OCI-LY7 (cell line): ENCODE data around the gene GTPBP6. TPM values are rescaled to one million over a fixed set of nuclear protein-coding genes. Genes with fewer than 3 reads are reported as not detected.

Experiments
- BruUV-seq: library from RNA; stranded (reverse); fragments of 400-500 nt; replicated peaks from 2 replicates; lab custom pipeline; 2021; lab: Mats Ljungman, UMichigan
- CTCF ChIA-PET: fragments of 300-600 bp; sonication (Branson Sonifier 250); formaldehyde crosslinking; loops from one replicate; lab custom pipeline; 2022; ENCODE audit warnings: antibody characterized with exemption; ENCODE audit not compliant: unreplicated experiment; lab: Charles Lee
- POLR2A ChIA-PET: fragments of 300-600 bp; sonication (Branson Sonifier 250); formaldehyde crosslinking; loops from one replicate; lab custom pipeline; 2022; ENCODE audit warnings: antibody characterized with exemption; lab: Charles Lee
- DNase-seq: peaks from one replicate; pipeline ENCODE4 v3.0.0-alpha.2; 2015; ENCODE audit warnings: low spot score
- H2AFZ ChIP-seq: fragments of 200-600 bp; sonication (generic), shearing (Covaris generic); 2 replicates; pipeline ENCODE4 v1.6.1; 2014; ENCODE audit warnings: mild to moderate bottlenecking, antibody characterized with exemption, low read length, moderate library complexity
- H3K27ac ChIP-seq: fragments of 200-600 bp; sonication (generic); 2 replicates; pipeline ENCODE4 v1.5.1; 2014; ENCODE audit warnings: mixed run types, low read depth, mild to moderate bottlenecking, moderate library complexity, low read length, inconsistent platforms; ENCODE audit not compliant: poor library complexity, severe bottlenecking
- H3K36me3 ChIP-seq: fragments of 200-600 bp; sonication (generic); 2 replicates; pipeline ENCODE4 v1.6.1; 2014; ENCODE audit warnings: mild to moderate bottlenecking, antibody characterized with exemption, low read length, moderate library complexity, mixed read lengths; ENCODE audit not compliant: insufficient read depth
- H3K4me1 ChIP-seq: fragments of 200-600 bp; sonication (generic); 2 replicates; pipeline ENCODE4 v1.5.1; 2014; ENCODE audit warnings: mild to moderate bottlenecking, low read length; ENCODE audit not compliant: insufficient read depth, poor library complexity, severe bottlenecking
- H3K4me2 ChIP-seq: fragments of 200-600 bp; sonication (generic); 2 replicates; pipeline ENCODE4 v1.6.1; 2014; ENCODE audit warnings: mild to moderate bottlenecking, low read length
- H3K4me3 ChIP-seq: fragments of 200-600 bp; sonication (generic); 2 replicates; pipeline ENCODE4 v1.5.1; 2014; ENCODE audit warnings: mild to moderate bottlenecking, low read depth, low read length; ENCODE audit not compliant: poor library complexity, severe bottlenecking
- H3K79me2 ChIP-seq: fragments of 200-600 bp; sonication (generic); 2 replicates; pipeline ENCODE4 v1.6.1; 2016; ENCODE audit warnings: low read depth, mild to moderate bottlenecking, low read length, moderate library complexity, mixed read lengths; ENCODE audit not compliant: insufficient read depth
- H3K9me2 ChIP-seq: fragments of 200-600 bp; sonication (generic); 2 replicates; pipeline ENCODE4 v1.6.1; 2016; ENCODE audit warnings: mild to moderate bottlenecking, low read length, mixed read lengths; ENCODE audit not compliant: insufficient read depth
- H3K9me3 ChIP-seq: fragments of 200-600 bp; sonication (generic); 2 replicates; pipeline ENCODE4 v1.6.1; 2014; ENCODE audit warnings: mild to moderate bottlenecking, mixed run types, low read length, mixed read lengths
- H4K20me1 ChIP-seq: fragments of 200-600 bp; sonication (generic); 2 replicates; pipeline ENCODE4 v1.6.1; 2014; ENCODE audit warnings: mild to moderate bottlenecking, antibody characterized with exemption, low read length, moderate library complexity, mixed read lengths; ENCODE audit not compliant: insufficient read depth
- CTCF ChIP-seq: fragments of 200-600 bp; sonication (generic); conservative IDR thresholded peaks from 2 replicates; pipeline ENCODE4 v1.5.1; 2014; ENCODE audit warnings: mild to moderate bottlenecking, antibody characterized with exemption, low read length, moderate library complexity, mixed read lengths
- EZH2phosphoT487 ChIP-seq: fragments of 200-600 bp; sonication (generic); IDR thresholded peaks from 2 replicates; pipeline ENCODE4 v1.6.1; 2018; ENCODE audit warnings: low read depth, borderline replicate concordance, mild to moderate bottlenecking, mixed run types, antibody characterized with exemption, low read length, moderate library complexity, mixed read lengths
- intact Hi-C: fragments of 100-400 bp; cut with micrococcal nuclease; formaldehyde crosslinking; loops from one replicate; pipeline ENCODE4 v1.10.0; 2022; ENCODE audit not compliant: unreplicated experiment
- total RNA-seq, 2 experiments: library from RNA; depleted of rRNA in 1 of 2; stranded (reverse); fragments of >200 nt in 1 of 2; shearing (Covaris generic) in 1 of 2; gene quantifications; 2 replicates each; pipeline ENCODE4 v1.2.3, GENCODE V29; 2014 to 2022

The GTPBP6 gene
- total RNA-seq, 2 experiments from 2014 or later = 36.3 to 53.6 TPM

GRCh38 chrX:259692-260355 is 58.8 kb downstream of the GTPBP6 start:
- Histone ChIP-seq H3K27ac (no peak overlapping the region), H3K9me2 (no peaks in the 10 kb centered on the region), H3K4me2 (no peak overlapping the region; the same call in 1 of the 2 replicates), H3K9me3 (no peaks in the 10 kb centered on the region), H2AFZ (no peak overlapping the region), H3K36me3 (no peaks in the 10 kb centered on the region), H3K79me2 (no peaks in the 10 kb centered on the region), H4K20me1 (no peaks in the 10 kb centered on the region), H3K4me1 (no peaks in the 10 kb centered on the region), H3K4me3 (no peak overlapping the region)
- POLR2A ChIA-PET = no interaction called here
- TF ChIP-seq EZH2phosphoT487 (no peak), CTCF (no peak)
- DNase-seq = no peak
- no TSS peak for BruUV-seq
- CTCF ChIA-PET = no interaction called here
- intact Hi-C loops = no loop called here

- POLR2A ChIA-PET = no interaction called here
- no peak overlapping the region for H2AFZ ChIP-seq
- no peaks in the 10 kb centered on the region for H3K9me3 ChIP-seq
- CTCF ChIA-PET = no interaction called here
- H3K4me2 ChIP-seq = no peak overlapping the region
- no peaks in the 10 kb centered on the region for H3K79me2 ChIP-seq
- no peak for DNase-seq
- H3K4me3 ChIP-seq = no peak overlapping the region
- H3K36me3 ChIP-seq = no peaks in the 10 kb centered on the region
- BruUV-seq = no TSS peak
- H3K27ac ChIP-seq = no peak overlapping the region
- intact Hi-C loops = no loop called here
- no peaks in the 10 kb centered on the region for H3K9me2 ChIP-seq
- TF ChIP-seq CTCF (no peak), EZH2phosphoT487 (no peak)
- no peaks in the 10 kb centered on the region for H4K20me1 ChIP-seq
- no peaks in the 10 kb centered on the region for H3K4me1 ChIP-seq
Observed at GRCh38 chrX:258291-259040, 60.1 kb downstream of the GTPBP6 start.
